HCT116 (cell line): ENCODE measurements around the gene PTPRR. TPM values are rescaled to one million over a fixed set of nuclear protein-coding genes. Genes with fewer than 3 reads are reported as not detected.

Experiments used
- ATAC-seq: fragments of 200-7000 bp; cut with Tn5 transposase; 2 replicates; pipeline ENCODE4 v1.9.1; 2020; ENCODE audit warnings: mild to moderate bottlenecking, moderate library complexity
- BruUV-seq: library from RNA; stranded (reverse); fragments of 400-500 nt; replicated peaks from 2 replicates; lab custom pipeline; 2021; lab: Mats Ljungman, UMichigan
- CTCF ChIA-PET: fragments of 300-600 bp; sonication (Branson Sonifier 250); formaldehyde crosslinking; loops from one replicate; lab custom pipeline; 2021; ENCODE audit warnings: antibody characterized with exemption; lab: Charles Lee
- POLR2A ChIA-PET: fragments of 300-600, 350-600 bp; sonication (Branson Sonifier 250); formaldehyde crosslinking; loops from one replicate; lab custom pipeline; 2021; ENCODE audit warnings: antibody characterized with exemption; lab: Charles Lee
- RAD21 ChIA-PET, 2 experiments: fragments of 300-600 bp; sonication (Branson Sonifier 250); formaldehyde crosslinking; loops; one replicate each; lab custom pipeline; 2023; ENCODE audit warnings: low total read pairs in 2 of 2; ENCODE audit not compliant: uncharacterized antibody in 2 of 2, unreplicated experiment in 2 of 2, low non-redundant PET in 1 of 2; lab: Charles Lee
- DNase-seq: peaks from one replicate; pipeline ENCODE4 v3.0.0-alpha.2; 2010; ENCODE audit warnings: low read depth, low spot score
- H2AFZ ChIP-seq: fragments of 200-600 bp; shearing (Covaris generic), sonication (generic); 2 replicates; pipeline ENCODE4 v1.6.1; 2017; ENCODE audit warnings: low read depth, mixed run types, mixed read lengths, antibody characterized with exemption, low read length; ENCODE audit not compliant: poor library complexity, severe bottlenecking
- H3K27ac ChIP-seq: 2 replicates; pipeline ENCODE4 v1.5.1; 2012; ENCODE audit warnings: low read depth, low read length
- H3K27me3 ChIP-seq: fragments of 200-600 bp; sonication (generic); 2 replicates; pipeline ENCODE4 v1.6.1; 2016; ENCODE audit warnings: mixed run types, low read length, mixed read lengths; ENCODE audit not compliant: insufficient read depth
- H3K36me3 ChIP-seq, 2 experiments: fragments of 200-500 bp in 1 of 2; fragments of 200-600 bp in 1 of 2; sonication (Bioruptor generic) in 1 of 2; sonication (generic) in 1 of 2; 2 replicates each; pipeline versions ENCODE4 v1.5.1 to v1.6.1; 2014 to 2016; ENCODE audit warnings: low read length in 2 of 2, inconsistent platforms in 1 of 2, mixed read lengths in 1 of 2, mixed run types in 1 of 2; ENCODE audit not compliant: insufficient read depth in 2 of 2, control insufficient read depth in 1 of 2
- H3K4me1 ChIP-seq, 2 experiments: fragments of 200-600 bp in 1 of 2; sonication (generic) in 1 of 2; 2 replicates each; pipeline versions ENCODE4 v1.5.1 to v1.6.1; 2012 to 2017; ENCODE audit warnings: low read length in 2 of 2, inconsistent platforms in 1 of 2, mild to moderate bottlenecking in 1 of 2, mixed read lengths in 1 of 2, mixed run types in 1 of 2, moderate library complexity in 1 of 2; ENCODE audit not compliant: insufficient read depth in 2 of 2, control insufficient read depth in 1 of 2
- H3K4me2 ChIP-seq: fragments of 200-600 bp; sonication (generic); 2 replicates; pipeline ENCODE4 v1.6.1; 2017; ENCODE audit warnings: mixed run types, low read length, mixed read lengths
- H3K4me3 ChIP-seq, 2 experiments: fragments of 200-600 bp in 1 of 2; sonication (generic) in 1 of 2; replicated peaks in 1 of 2; 2 replicates each; pipeline ENCODE4 v1.5.1; 2011 to 2016; ENCODE audit warnings: low read length in 2 of 2, control low read depth in 1 of 2, low read depth in 1 of 2, mild to moderate bottlenecking in 1 of 2, mixed read lengths in 1 of 2, mixed run types in 1 of 2
- H3K79me2 ChIP-seq: fragments of 200-600 bp; sonication (generic); 2 replicates; pipeline ENCODE4 v1.6.1; 2017; ENCODE audit warnings: mild to moderate bottlenecking, mixed run types, low read length, moderate library complexity, mixed read lengths; ENCODE audit not compliant: insufficient read depth
- H3K9ac ChIP-seq: fragments of 200-600 bp; sonication (generic); 2 replicates; pipeline ENCODE4 v1.6.1; 2016; ENCODE audit warnings: low read length, mixed read lengths
- H3K9me2 ChIP-seq: fragments of 200-600 bp; sonication (generic), shearing (Covaris generic); 2 replicates; pipeline ENCODE4 v1.6.1; 2017; ENCODE audit warnings: mixed run types, mild to moderate bottlenecking, moderate library complexity; ENCODE audit not compliant: insufficient read depth
- H3K9me3 ChIP-seq, 2 experiments: fragments of 200-500 bp in 1 of 2; fragments of 200-600 bp in 1 of 2; sonication (Bioruptor generic) in 1 of 2; sonication (generic) in 1 of 2; 2 replicates each; pipeline ENCODE4 v1.6.1; 2014 to 2017; ENCODE audit warnings: low read length in 2 of 2, mixed read lengths in 2 of 2, inconsistent platforms in 1 of 2, low read depth in 1 of 2, mild to moderate bottlenecking in 1 of 2, mixed run types in 1 of 2, moderate library complexity in 1 of 2; ENCODE audit not compliant: control insufficient read depth in 1 of 2, insufficient read depth in 1 of 2
- H4K20me1 ChIP-seq: fragments of 200-600 bp; sonication (generic), shearing (Covaris generic); 2 replicates; pipeline ENCODE4 v1.6.1; 2017; ENCODE audit warnings: mixed run types, mild to moderate bottlenecking, moderate library complexity; ENCODE audit not compliant: insufficient read depth
- CBX3 ChIP-seq: IDR thresholded peaks from 2 replicates; pipeline ENCODE4 v1.6.1; 2012; ENCODE audit warnings: low read depth
- ELF1 ChIP-seq: IDR thresholded peaks from 2 replicates; pipeline ENCODE4 v1.6.1; 2012; ENCODE audit warnings: low read depth, borderline replicate concordance
- FOSL1 ChIP-seq: IDR thresholded peaks from 2 replicates; pipeline ENCODE4 v1.6.1; 2012; ENCODE audit warnings: low read depth
- JUND ChIP-seq: IDR thresholded peaks from 2 replicates; pipeline ENCODE4 v1.6.1; 2012
- POLR2AphosphoS5 ChIP-seq: IDR thresholded peaks from 2 replicates; pipeline ENCODE4 v1.6.1; 2011; ENCODE audit warnings: mild to moderate bottlenecking, low read depth, low read length, moderate library complexity
- RAD21 ChIP-seq: IDR thresholded peaks from 2 replicates; pipeline ENCODE4 v1.6.1; 2012; ENCODE audit warnings: low read depth, mild to moderate bottlenecking
- SIN3A ChIP-seq: IDR thresholded peaks from 2 replicates; pipeline ENCODE4 v1.6.1; 2012; ENCODE audit warnings: low read depth
- SP1 ChIP-seq: IDR thresholded peaks from 2 replicates; pipeline ENCODE4 v1.6.1; 2012; ENCODE audit warnings: low read depth
- SRF ChIP-seq: IDR thresholded peaks from 2 replicates; pipeline ENCODE4 v1.6.1; 2012; ENCODE audit warnings: low read depth
- TCF7L2 ChIP-seq: IDR thresholded peaks from 2 replicates; pipeline ENCODE4 v1.7.0; 2011; ENCODE audit warnings: borderline replicate concordance, inconsistent platforms; ENCODE audit not compliant: insufficient read depth, insufficient read length; ENCODE audit errors: extremely low read depth
- YY1 ChIP-seq: IDR thresholded peaks from 2 replicates; pipeline ENCODE4 v1.6.1; 2011; ENCODE audit warnings: low read length, low read depth, moderate library complexity, mild to moderate bottlenecking; ENCODE audit not compliant: insufficient replicate concordance; ENCODE audit errors: extremely low read depth
- ZFX ChIP-seq: fragments of 450-650 bp; IDR thresholded peaks from 2 replicates; pipeline ENCODE4 v1.6.1; 2017
- intact Hi-C: fragments of 100-400 bp; cut with micrococcal nuclease; formaldehyde crosslinking; loops from 2 replicates; pipeline ENCODE4 v1.10.0; 2022
- total RNA-seq: library from RNA; stranded (reverse); gene quantifications from one replicate; pipeline ENCODE4 v1.2.1, GENCODE V29; 2021; ENCODE audit not compliant: unreplicated experiment
- TF ChIP-seq, protein P1 (sequence below), 3 experiments: fragments of 200-600 bp in 1 of 3; sonication (generic) in 1 of 3; IDR thresholded peaks in 2 of 3; conservative IDR thresholded peaks in 1 of 3; 2 replicates each; pipeline ENCODE4 v1.5.1; 2012 to 2017; ENCODE audit warnings: low read depth in 2 of 3, low read length in 2 of 3, antibody characterized with exemption in 1 of 3, borderline replicate concordance in 1 of 3, control low read depth in 1 of 3, mild to moderate bottlenecking in 1 of 3, mixed read lengths in 1 of 3, mixed run types in 1 of 3, moderate library complexity in 1 of 3; ENCODE audit not compliant: insufficient read depth in 1 of 3
- TF ChIP-seq, protein P2 (sequence below): IDR thresholded peaks from 2 replicates; pipeline ENCODE4 v1.6.1; 2012; ENCODE audit warnings: low read depth
- TF ChIP-seq, protein P3 (sequence below): IDR thresholded peaks from 2 replicates; pipeline ENCODE4 v1.6.1; 2012

PTPRR gene
- total RNA-seq, 1 experiment from 2014 or later = 0.27 TPM

DNA sequence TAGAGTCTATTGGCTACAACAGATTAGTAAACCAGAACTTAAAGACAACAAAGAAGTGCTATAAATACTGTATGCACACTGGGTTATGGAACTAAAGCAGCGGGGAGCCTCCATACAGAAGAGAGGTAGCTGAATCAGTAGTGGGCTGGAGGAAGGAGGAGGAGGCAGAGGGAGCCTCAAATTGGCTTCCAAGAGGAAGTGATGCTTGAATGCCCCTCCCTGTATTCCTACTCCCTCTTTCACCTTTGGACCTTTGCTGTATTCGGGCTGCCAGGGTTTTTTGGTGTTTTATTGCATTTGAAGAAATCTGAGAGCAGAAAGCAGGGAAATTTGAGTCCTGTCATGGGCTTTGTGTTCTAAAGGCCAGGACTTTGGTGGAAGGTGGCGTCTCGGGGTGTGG is 179.3 kb downstream of the PTPRR start:
- Histone ChIP-seq H3K27ac (no peak overlapping the region), H3K27me3 (no peaks in the 10 kb centered on the region), H4K20me1 (no peaks in the 10 kb centered on the region), H3K79me2 (no peaks in the 10 kb centered on the region), H2AFZ (no peak overlapping the region), H3K36me3 (no peaks in the 10 kb centered on the region), H3K4me3 (no peak overlapping the region), H3K4me1 (peaks cover 0 to 8% of the 10 kb centered on the region in 2 experiments; a peak in 1 of 4 replicates), H3K9me3 (no peaks in the 10 kb centered on the region), H3K4me2 (no peak overlapping the region), H3K9me2 (no peaks in the 10 kb centered on the region), H3K9ac (no peak overlapping the region)
- RAD21 ChIA-PET = no interaction called here
- ATAC-seq = no peak
- no TSS peak for BruUV-seq
- no peak for DNase-seq
- TF ChIP-seq, protein P1, sequence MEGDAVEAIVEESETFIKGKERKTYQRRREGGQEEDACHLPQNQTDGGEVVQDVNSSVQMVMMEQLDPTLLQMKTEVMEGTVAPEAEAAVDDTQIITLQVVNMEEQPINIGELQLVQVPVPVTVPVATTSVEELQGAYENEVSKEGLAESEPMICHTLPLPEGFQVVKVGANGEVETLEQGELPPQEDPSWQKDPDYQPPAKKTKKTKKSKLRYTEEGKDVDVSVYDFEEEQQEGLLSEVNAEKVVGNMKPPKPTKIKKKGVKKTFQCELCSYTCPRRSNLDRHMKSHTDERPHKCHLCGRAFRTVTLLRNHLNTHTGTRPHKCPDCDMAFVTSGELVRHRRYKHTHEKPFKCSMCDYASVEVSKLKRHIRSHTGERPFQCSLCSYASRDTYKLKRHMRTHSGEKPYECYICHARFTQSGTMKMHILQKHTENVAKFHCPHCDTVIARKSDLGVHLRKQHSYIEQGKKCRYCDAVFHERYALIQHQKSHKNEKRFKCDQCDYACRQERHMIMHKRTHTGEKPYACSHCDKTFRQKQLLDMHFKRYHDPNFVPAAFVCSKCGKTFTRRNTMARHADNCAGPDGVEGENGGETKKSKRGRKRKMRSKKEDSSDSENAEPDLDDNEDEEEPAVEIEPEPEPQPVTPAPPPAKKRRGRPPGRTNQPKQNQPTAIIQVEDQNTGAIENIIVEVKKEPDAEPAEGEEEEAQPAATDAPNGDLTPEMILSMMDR (IDR thresholded peaks at IDR 0.05 in 2 of 3, conservative IDR thresholded peaks at IDR 0.05 in 1 of 3; ENCODE audit: borderline replicate concordance in 1 of 3, insufficient read depth in 1 of 3, low read depth in 2 of 3, low read length in 2 of 3) = no peak
- no peak for TF ChIP-seq ELF1
- TF ChIP-seq TCF7L2 = no peak
- TF ChIP-seq SIN3A = no peak
- no peak for TF ChIP-seq JUND
- TF ChIP-seq SRF = no peak
- TF ChIP-seq YY1 = no peak
- CTCF ChIA-PET = no interaction called here
- POLR2A ChIA-PET = no interaction called here
- intact Hi-C loops = no loop called here

DNA sequence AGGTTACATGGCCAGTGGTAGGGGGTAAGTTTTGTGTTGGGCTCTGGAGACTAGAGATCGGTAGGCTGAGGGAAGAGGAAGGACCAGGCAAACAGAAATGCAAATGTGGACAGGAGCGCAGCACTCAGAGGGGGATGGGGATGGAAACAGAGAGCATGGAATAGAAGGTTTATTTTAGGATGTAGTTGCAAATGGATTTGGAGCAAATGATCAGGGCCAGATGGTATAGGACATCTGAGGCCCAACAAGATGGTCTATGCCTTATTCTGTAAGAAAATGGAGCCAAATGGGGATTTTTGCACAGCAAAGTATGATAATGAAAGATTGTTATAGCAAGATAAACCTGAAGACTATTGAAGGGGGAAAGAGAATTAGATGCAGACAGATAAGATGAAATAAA is 180.8 kb downstream of the PTPRR start:
- DNase-seq (no peak), ATAC-seq (no peak)
- POLR2A ChIA-PET = no interaction called here
- H2AFZ ChIP-seq = no peak overlapping the region
- no peak overlapping the region for H3K9ac ChIP-seq
- no peaks in the 10 kb centered on the region for H3K9me2 ChIP-seq
- no peaks in the 10 kb centered on the region for H3K27me3 ChIP-seq
- H3K4me3 ChIP-seq = no peak overlapping the region
- BruUV-seq = no TSS peak
- H3K4me1 ChIP-seq = peaks cover 0 to 8% of the 10 kb centered on the region in 2 experiments; a peak in 1 of 4 replicates
- H4K20me1 ChIP-seq = no peaks in the 10 kb centered on the region
- CTCF ChIA-PET = no interaction called here
- intact Hi-C loops = no loop called here
- no peaks in the 10 kb centered on the region for H3K79me2 ChIP-seq
- H3K9me3 ChIP-seq = no peaks in the 10 kb centered on the region
- H3K27ac ChIP-seq = no peak overlapping the region
- H3K4me2 ChIP-seq = no peak overlapping the region
- no peaks in the 10 kb centered on the region for H3K36me3 ChIP-seq
- RAD21 ChIA-PET = no interaction called here
- TF ChIP-seq RAD21 (no peak), ZFX (no peak), SIN3A (no peak), CBX3 (no peak), FOSL1 (no peak), TCF7L2 (no peak), SP1 (no peak), POLR2AphosphoS5 (no peak)
- TF ChIP-seq, protein P2, sequence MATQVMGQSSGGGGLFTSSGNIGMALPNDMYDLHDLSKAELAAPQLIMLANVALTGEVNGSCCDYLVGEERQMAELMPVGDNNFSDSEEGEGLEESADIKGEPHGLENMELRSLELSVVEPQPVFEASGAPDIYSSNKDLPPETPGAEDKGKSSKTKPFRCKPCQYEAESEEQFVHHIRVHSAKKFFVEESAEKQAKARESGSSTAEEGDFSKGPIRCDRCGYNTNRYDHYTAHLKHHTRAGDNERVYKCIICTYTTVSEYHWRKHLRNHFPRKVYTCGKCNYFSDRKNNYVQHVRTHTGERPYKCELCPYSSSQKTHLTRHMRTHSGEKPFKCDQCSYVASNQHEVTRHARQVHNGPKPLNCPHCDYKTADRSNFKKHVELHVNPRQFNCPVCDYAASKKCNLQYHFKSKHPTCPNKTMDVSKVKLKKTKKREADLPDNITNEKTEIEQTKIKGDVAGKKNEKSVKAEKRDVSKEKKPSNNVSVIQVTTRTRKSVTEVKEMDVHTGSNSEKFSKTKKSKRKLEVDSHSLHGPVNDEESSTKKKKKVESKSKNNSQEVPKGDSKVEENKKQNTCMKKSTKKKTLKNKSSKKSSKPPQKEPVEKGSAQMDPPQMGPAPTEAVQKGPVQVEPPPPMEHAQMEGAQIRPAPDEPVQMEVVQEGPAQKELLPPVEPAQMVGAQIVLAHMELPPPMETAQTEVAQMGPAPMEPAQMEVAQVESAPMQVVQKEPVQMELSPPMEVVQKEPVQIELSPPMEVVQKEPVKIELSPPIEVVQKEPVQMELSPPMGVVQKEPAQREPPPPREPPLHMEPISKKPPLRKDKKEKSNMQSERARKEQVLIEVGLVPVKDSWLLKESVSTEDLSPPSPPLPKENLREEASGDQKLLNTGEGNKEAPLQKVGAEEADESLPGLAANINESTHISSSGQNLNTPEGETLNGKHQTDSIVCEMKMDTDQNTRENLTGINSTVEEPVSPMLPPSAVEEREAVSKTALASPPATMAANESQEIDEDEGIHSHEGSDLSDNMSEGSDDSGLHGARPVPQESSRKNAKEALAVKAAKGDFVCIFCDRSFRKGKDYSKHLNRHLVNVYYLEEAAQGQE = no peak
- TF ChIP-seq, protein P3, sequence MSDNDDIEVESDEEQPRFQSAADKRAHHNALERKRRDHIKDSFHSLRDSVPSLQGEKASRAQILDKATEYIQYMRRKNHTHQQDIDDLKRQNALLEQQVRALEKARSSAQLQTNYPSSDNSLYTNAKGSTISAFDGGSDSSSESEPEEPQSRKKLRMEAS = no peak
